OCI-LY7 (cell line): Measurements from ENCODE around the gene CAMSAP2. TPM values are rescaled to one million over a fixed set of nuclear protein-coding genes. Genes with fewer than 3 reads are reported as not detected.

Source experiments
- BruUV-seq: library from RNA; stranded (reverse); fragments of 400-500 nt; replicated peaks from 2 replicates; lab custom pipeline; 2021; lab: Mats Ljungman, UMichigan
- CTCF ChIA-PET: fragments of 300-600 bp; sonication (Branson Sonifier 250); formaldehyde crosslinking; loops from one replicate; lab custom pipeline; 2022; ENCODE audit warnings: antibody characterized with exemption; ENCODE audit not compliant: unreplicated experiment; lab: Charles Lee
- POLR2A ChIA-PET: fragments of 300-600 bp; sonication (Branson Sonifier 250); formaldehyde crosslinking; loops from one replicate; lab custom pipeline; 2022; ENCODE audit warnings: antibody characterized with exemption; lab: Charles Lee
- DNase-seq: peaks from one replicate; pipeline ENCODE4 v3.0.0-alpha.2; 2015; ENCODE audit warnings: low spot score
- H2AFZ ChIP-seq: fragments of 200-600 bp; sonication (generic), shearing (Covaris generic); 2 replicates; pipeline ENCODE4 v1.6.1; 2014; ENCODE audit warnings: mild to moderate bottlenecking, antibody characterized with exemption, low read length, moderate library complexity
- H3K27ac ChIP-seq: fragments of 200-600 bp; sonication (generic); 2 replicates; pipeline ENCODE4 v1.5.1; 2014; ENCODE audit warnings: mixed run types, low read depth, mild to moderate bottlenecking, moderate library complexity, low read length, inconsistent platforms; ENCODE audit not compliant: poor library complexity, severe bottlenecking
- H3K36me3 ChIP-seq: fragments of 200-600 bp; sonication (generic); 2 replicates; pipeline ENCODE4 v1.6.1; 2014; ENCODE audit warnings: mild to moderate bottlenecking, antibody characterized with exemption, low read length, moderate library complexity, mixed read lengths; ENCODE audit not compliant: insufficient read depth
- H3K4me1 ChIP-seq: fragments of 200-600 bp; sonication (generic); 2 replicates; pipeline ENCODE4 v1.5.1; 2014; ENCODE audit warnings: mild to moderate bottlenecking, low read length; ENCODE audit not compliant: insufficient read depth, poor library complexity, severe bottlenecking
- H3K4me2 ChIP-seq: fragments of 200-600 bp; sonication (generic); 2 replicates; pipeline ENCODE4 v1.6.1; 2014; ENCODE audit warnings: mild to moderate bottlenecking, low read length
- H3K4me3 ChIP-seq: fragments of 200-600 bp; sonication (generic); 2 replicates; pipeline ENCODE4 v1.5.1; 2014; ENCODE audit warnings: mild to moderate bottlenecking, low read depth, low read length; ENCODE audit not compliant: poor library complexity, severe bottlenecking
- H3K79me2 ChIP-seq: fragments of 200-600 bp; sonication (generic); 2 replicates; pipeline ENCODE4 v1.6.1; 2016; ENCODE audit warnings: low read depth, mild to moderate bottlenecking, low read length, moderate library complexity, mixed read lengths; ENCODE audit not compliant: insufficient read depth
- H3K9me2 ChIP-seq: fragments of 200-600 bp; sonication (generic); 2 replicates; pipeline ENCODE4 v1.6.1; 2016; ENCODE audit warnings: mild to moderate bottlenecking, low read length, mixed read lengths; ENCODE audit not compliant: insufficient read depth
- H3K9me3 ChIP-seq: fragments of 200-600 bp; sonication (generic); 2 replicates; pipeline ENCODE4 v1.6.1; 2014; ENCODE audit warnings: mild to moderate bottlenecking, mixed run types, low read length, mixed read lengths
- H4K20me1 ChIP-seq: fragments of 200-600 bp; sonication (generic); 2 replicates; pipeline ENCODE4 v1.6.1; 2014; ENCODE audit warnings: mild to moderate bottlenecking, antibody characterized with exemption, low read length, moderate library complexity, mixed read lengths; ENCODE audit not compliant: insufficient read depth
- EZH2phosphoT487 ChIP-seq: fragments of 200-600 bp; sonication (generic); IDR thresholded peaks from 2 replicates; pipeline ENCODE4 v1.6.1; 2018; ENCODE audit warnings: low read depth, borderline replicate concordance, mild to moderate bottlenecking, mixed run types, antibody characterized with exemption, low read length, moderate library complexity, mixed read lengths
- intact Hi-C: fragments of 100-400 bp; cut with micrococcal nuclease; formaldehyde crosslinking; loops from one replicate; pipeline ENCODE4 v1.10.0; 2022; ENCODE audit not compliant: unreplicated experiment
- total RNA-seq, 2 experiments: library from RNA; depleted of rRNA in 1 of 2; stranded (reverse); fragments of >200 nt in 1 of 2; shearing (Covaris generic) in 1 of 2; gene quantifications; 2 replicates each; pipeline ENCODE4 v1.2.3, GENCODE V29; 2014 to 2022
- TF ChIP-seq, protein P1 (sequence below): fragments of 200-600 bp; sonication (generic); conservative IDR thresholded peaks from 2 replicates; pipeline ENCODE4 v1.5.1; 2014; ENCODE audit warnings: mild to moderate bottlenecking, antibody characterized with exemption, low read length, moderate library complexity, mixed read lengths

CAMSAP2 gene
- total RNA-seq, 2 experiments from 2014 or later: 9.2 to 14.9 TPM

- intact Hi-C loops: no loop called here
- Histone ChIP-seq H2AFZ (no peak overlapping the region), H3K27ac (no peak overlapping the region), H3K4me1 (peaks cover 13% of the 10 kb centered on the region), H3K9me3 (no peaks in the 10 kb centered on the region), H4K20me1 (no peaks in the 10 kb centered on the region), H3K9me2 (no peaks in the 10 kb centered on the region), H3K36me3 (no peaks in the 10 kb centered on the region), H3K4me2 (no peak overlapping the region), H3K79me2 (no peaks in the 10 kb centered on the region), H3K4me3 (no peak overlapping the region)
- no TSS peak for BruUV-seq
- CTCF ChIA-PET: no interaction called here
- no peak for DNase-seq
- TF ChIP-seq, protein P1, sequence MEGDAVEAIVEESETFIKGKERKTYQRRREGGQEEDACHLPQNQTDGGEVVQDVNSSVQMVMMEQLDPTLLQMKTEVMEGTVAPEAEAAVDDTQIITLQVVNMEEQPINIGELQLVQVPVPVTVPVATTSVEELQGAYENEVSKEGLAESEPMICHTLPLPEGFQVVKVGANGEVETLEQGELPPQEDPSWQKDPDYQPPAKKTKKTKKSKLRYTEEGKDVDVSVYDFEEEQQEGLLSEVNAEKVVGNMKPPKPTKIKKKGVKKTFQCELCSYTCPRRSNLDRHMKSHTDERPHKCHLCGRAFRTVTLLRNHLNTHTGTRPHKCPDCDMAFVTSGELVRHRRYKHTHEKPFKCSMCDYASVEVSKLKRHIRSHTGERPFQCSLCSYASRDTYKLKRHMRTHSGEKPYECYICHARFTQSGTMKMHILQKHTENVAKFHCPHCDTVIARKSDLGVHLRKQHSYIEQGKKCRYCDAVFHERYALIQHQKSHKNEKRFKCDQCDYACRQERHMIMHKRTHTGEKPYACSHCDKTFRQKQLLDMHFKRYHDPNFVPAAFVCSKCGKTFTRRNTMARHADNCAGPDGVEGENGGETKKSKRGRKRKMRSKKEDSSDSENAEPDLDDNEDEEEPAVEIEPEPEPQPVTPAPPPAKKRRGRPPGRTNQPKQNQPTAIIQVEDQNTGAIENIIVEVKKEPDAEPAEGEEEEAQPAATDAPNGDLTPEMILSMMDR: no peak
- no peak for TF ChIP-seq EZH2phosphoT487
- POLR2A ChIA-PET: interaction anchor here (0.7 to 1.5 kb wide), 3 partner anchors 10 to 174 kb away, joined by 3 read pairs; no protein-coding TSS in a partner anchor
These were observed 128.5 kb downstream of the CAMSAP2 start for GRCh38 chr1:200867018-200867811.

DNA sequence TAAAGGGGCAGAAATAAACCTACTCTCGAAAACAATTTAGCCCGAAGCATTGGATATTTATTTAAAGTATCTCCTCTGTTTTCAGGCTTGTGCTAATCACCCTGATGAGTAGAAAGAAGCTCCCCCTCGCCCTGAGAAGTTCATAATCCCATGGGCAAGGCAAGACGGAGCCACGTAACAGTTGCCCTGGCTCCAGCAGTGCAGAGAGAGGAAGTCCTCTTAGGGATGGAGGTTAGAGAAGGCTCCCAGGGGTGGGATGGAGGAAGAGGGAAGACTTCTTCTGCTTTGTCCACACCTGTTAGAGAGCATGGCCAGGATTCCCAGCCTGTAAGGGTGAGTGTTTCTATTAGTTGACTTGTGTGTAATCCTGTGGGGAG lies 130.7 kb downstream of the CAMSAP2 start:
- Histone ChIP-seq H3K4me2 (no peak overlapping the region; the same call in 1 of the 2 replicates), H3K27ac (no peak overlapping the region)
- intact Hi-C loops: no loop called here

More for the DNA sequence above, 130.7 kb downstream of the CAMSAP2 start:
- Histone ChIP-seq H3K79me2 (no peaks in the 10 kb centered on the region), H2AFZ (peak overlapping the region; percentile 79; the same call in 1 of the 2 replicates), H3K36me3 (no peaks in the 10 kb centered on the region), H3K9me2 (no peaks in the 10 kb centered on the region), H4K20me1 (no peaks in the 10 kb centered on the region), H3K4me1 (peaks cover 13% of the 10 kb centered on the region), H3K4me3 (no peak overlapping the region), H3K9me3 (no peaks in the 10 kb centered on the region)
- ChIA-PET CTCF (no interaction called here), POLR2A (no interaction called here)
- no TSS peak for BruUV-seq
- no peak for DNase-seq
- TF ChIP-seq, protein P1: no peak
- TF ChIP-seq EZH2phosphoT487: no peak
